ENCODE measurements around the gene SH3PXD2A. TPM values are rescaled to one million over a fixed set of nuclear protein-coding genes. Genes with fewer than 3 reads are reported as not detected.
"Not testable (repeated sequence)": the region's sequence is repeated elsewhere in the genome, so short reads cannot be mapped to it uniquely, and the experiment has no call there.

The SH3PXD2A gene
- total and polyA plus RNA-seq, 5 donors from 2014 or later = 0.24 to 15.4 (median 0.47) TPM

DNA sequence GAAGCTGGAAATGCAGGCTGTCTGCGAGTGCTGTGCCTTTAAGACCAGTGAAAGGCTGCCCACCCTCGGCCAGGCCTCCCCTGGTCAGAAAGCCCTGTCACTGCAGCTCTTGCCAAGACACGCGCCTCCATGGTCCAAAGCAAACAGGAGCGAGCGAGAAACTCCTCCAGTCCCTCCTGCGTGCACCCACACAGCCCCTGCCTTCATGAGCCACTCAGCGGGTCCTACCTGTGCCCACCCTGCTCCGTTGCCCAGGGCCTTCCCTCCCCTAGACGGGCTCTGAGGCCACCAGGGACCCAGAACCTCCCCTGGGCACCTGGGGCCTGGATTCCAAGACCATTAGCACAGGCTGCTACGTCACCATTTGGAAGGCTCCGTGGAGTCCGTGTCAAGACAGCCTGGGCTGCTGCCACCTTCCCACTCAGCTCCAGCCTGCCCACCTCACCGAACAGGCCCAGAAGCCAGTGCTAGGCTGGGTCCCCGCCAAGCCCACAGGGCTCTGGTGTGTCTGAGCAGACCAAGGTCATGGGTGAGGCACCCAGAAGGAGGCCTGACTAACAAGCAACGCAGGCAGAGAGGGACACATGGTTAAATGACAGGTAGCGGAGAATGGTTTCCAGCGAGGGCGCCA is 217.3 kb downstream of the SH3PXD2A start:
- Histone ChIP-seq H3K27ac (ENCODE audit: insufficient read depth, low read length, poor library complexity, severe bottlenecking) (no peak overlapping the region), H3K9me3 (ENCODE audit: control insufficient read depth in 2 of 2, low read length in 2 of 2) (no peaks in the 10 kb centered on the region), H3K4me1 (ENCODE audit: control insufficient read depth, insufficient read depth, low read length, poor library complexity, severe bottlenecking) (no peaks in the 10 kb centered on the region), H3K4me3 (ENCODE audit: low read depth, low read length) (no peak overlapping the region), H3K27me3 (ENCODE audit: control insufficient read depth, insufficient read depth, low read length) (no peaks in the 10 kb centered on the region), H3K36me3 (ENCODE audit: control insufficient read depth, insufficient read depth, low read length) (no peaks in the 10 kb centered on the region)
- H3K4me3 Mint-ChIP-seq = no peak overlapping the region
- DNase-seq (no peak), ATAC-seq (ENCODE audit: low read depth in 2 of 2) (no peak)
- no peaks in the 10 kb centered on the region for H3K27me3 Mint-ChIP-seq
- H3K27ac Mint-ChIP-seq = no peak overlapping the region
- peaks cover 0 to 7% (median 2%) of the 10 kb centered on the region in 4 donors for H3K4me1 Mint-ChIP-seq
- H3K9me3 Mint-ChIP-seq = no peaks in the 10 kb centered on the region
- H3K36me3 Mint-ChIP-seq = no peaks in the 10 kb centered on the region

GRCh38 chr10:103637011-103637410 is 218.4 kb downstream of the SH3PXD2A start:
- peak overlapping the region in 1 of 3 donors; percentile 59 for H3K27ac Mint-ChIP-seq

DNA sequence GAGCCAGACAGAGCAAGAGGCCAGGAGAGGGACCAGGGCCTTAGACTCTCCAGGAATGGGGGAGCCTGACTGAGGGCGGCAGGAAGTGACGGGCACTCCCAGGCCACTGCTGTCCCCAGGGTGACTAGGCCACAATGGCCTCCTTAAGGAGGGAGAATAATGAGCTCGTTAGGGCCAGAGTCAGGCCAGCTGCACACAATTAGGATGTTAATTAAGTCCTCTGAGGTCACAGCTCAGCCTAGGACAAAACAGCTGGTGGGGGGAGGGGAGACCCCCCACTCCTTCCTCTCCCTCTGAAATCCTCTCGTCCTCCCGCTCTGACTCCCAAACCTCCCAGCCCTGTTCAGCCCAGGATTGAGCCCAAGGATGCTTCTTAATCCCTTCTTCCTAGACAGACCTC is 218.9 kb downstream of the SH3PXD2A start:
- Mint-ChIP-seq H3K9me3 (no peaks in the 10 kb centered on the region), H3K4me3 (no peak overlapping the region), H3K27ac (peak overlapping the region in 1 of 3 donors; percentile 59), H3K36me3 (no peaks in the 10 kb centered on the region), H3K27me3 (no peaks in the 10 kb centered on the region), H3K4me1 (peaks cover 0 to 7% (median 2%) of the 10 kb centered on the region in 4 donors)
- H3K27me3 ChIP-seq (ENCODE audit: control insufficient read depth, insufficient read depth, low read length) = no peaks in the 10 kb centered on the region
- ATAC-seq (ENCODE audit: low read depth in 2 of 2) (no peak), DNase-seq (no peak)
- H3K36me3 ChIP-seq (ENCODE audit: control insufficient read depth, insufficient read depth, low read length) = peaks cover under 1% of the 10 kb centered on the region
- H3K27ac ChIP-seq (ENCODE audit: insufficient read depth, low read length, poor library complexity, severe bottlenecking) = no peak overlapping the region
- no peaks in the 10 kb centered on the region for H3K9me3 ChIP-seq (ENCODE audit: control insufficient read depth in 2 of 2, low read length in 2 of 2)
- no peaks in the 10 kb centered on the region for H3K4me1 ChIP-seq (ENCODE audit: control insufficient read depth, insufficient read depth, low read length, poor library complexity, severe bottlenecking)
- H3K4me3 ChIP-seq (ENCODE audit: low read depth, low read length) = no peak overlapping the region

More at GRCh38 chr10:103637011-103637410, 218.4 kb downstream of the SH3PXD2A start:
- no peak overlapping the region for H3K4me3 Mint-ChIP-seq
- Histone ChIP-seq H3K27me3 (ENCODE audit: control insufficient read depth, insufficient read depth, low read length) (no peaks in the 10 kb centered on the region), H3K4me3 (ENCODE audit: low read depth, low read length) (no peak overlapping the region), H3K4me1 (ENCODE audit: control insufficient read depth, insufficient read depth, low read length, poor library complexity, severe bottlenecking) (no peaks in the 10 kb centered on the region), H3K9me3 (ENCODE audit: control insufficient read depth in 2 of 2, low read length in 2 of 2) (no peaks in the 10 kb centered on the region), H3K36me3 (ENCODE audit: control insufficient read depth, insufficient read depth, low read length) (no peaks in the 10 kb centered on the region), H3K27ac (ENCODE audit: insufficient read depth, low read length, poor library complexity, severe bottlenecking) (no peak overlapping the region)
- no peak for ATAC-seq (ENCODE audit: low read depth in 2 of 2)
- H3K9me3 Mint-ChIP-seq = no peaks in the 10 kb centered on the region
- no peaks in the 10 kb centered on the region for H3K27me3 Mint-ChIP-seq
- H3K36me3 Mint-ChIP-seq = no peaks in the 10 kb centered on the region
- H3K4me1 Mint-ChIP-seq = peaks cover 0 to 7% (median 2%) of the 10 kb centered on the region in 4 donors
- DNase-seq = no peak

DNA sequence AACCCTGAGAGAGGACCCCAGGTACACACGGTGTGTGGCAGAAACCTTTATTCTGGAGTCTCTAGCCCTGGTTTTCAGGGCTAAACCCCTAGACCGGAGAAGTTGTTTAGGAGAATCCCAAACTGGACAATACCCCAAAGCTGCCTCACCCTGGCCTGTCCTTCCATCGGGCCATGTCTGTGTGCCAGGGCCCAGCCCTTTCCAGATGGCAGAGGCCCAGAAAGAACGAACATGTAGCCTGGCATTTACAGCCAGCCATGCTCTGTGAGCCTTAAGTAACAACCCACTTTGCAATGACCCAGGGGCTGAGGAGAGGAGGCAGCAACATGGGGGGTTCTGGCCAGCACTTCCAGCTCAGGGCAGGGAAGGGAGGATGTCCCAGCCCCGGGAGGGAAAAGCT is 219.8 kb downstream of the SH3PXD2A start:
- Mint-ChIP-seq H3K4me1 (peaks cover 0 to 7% (median 3%) of the 10 kb centered on the region in 4 donors), H3K9me3 (no peaks in the 10 kb centered on the region)

DNA sequence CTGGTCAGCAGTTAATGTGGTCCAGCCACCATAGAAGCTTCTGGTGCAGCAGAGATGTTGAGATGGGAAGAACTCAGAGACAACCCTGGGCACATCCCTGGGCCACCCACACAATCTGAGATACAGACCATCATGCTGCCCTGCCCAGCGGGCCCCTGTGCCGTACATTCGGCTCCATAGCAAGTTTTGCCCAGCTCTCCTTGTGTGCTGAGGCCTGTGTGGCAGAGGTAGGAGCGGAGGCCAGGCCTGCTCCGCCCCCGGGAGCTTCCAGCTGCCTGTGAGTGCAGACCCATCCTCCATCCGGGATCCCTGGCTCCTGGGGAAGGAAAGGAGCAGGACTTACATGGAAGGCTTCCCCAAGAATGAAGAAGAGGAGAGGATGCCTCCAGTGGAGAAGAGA is 221.5 kb downstream of the SH3PXD2A start:
- Histone ChIP-seq H3K9me3 (ENCODE audit: control insufficient read depth in 2 of 2, low read length in 2 of 2) (no peaks in the 10 kb centered on the region), H3K27me3 (ENCODE audit: control insufficient read depth, insufficient read depth, low read length) (no peaks in the 10 kb centered on the region), H3K27ac (ENCODE audit: insufficient read depth, low read length, poor library complexity, severe bottlenecking) (no peak overlapping the region), H3K4me1 (ENCODE audit: control insufficient read depth, insufficient read depth, low read length, poor library complexity, severe bottlenecking) (no peaks in the 10 kb centered on the region), H3K36me3 (ENCODE audit: control insufficient read depth, insufficient read depth, low read length) (peaks cover 3% of the 10 kb centered on the region), H3K4me3 (ENCODE audit: low read depth, low read length) (no peak overlapping the region)
- H3K36me3 Mint-ChIP-seq = no peaks in the 10 kb centered on the region
- peaks cover 0 to 7% (median 2%) of the 10 kb centered on the region in 4 donors for H3K4me1 Mint-ChIP-seq
- H3K4me3 Mint-ChIP-seq = no peak overlapping the region
- H3K27ac Mint-ChIP-seq = no peak overlapping the region
- no peaks in the 10 kb centered on the region for H3K27me3 Mint-ChIP-seq
- H3K9me3 Mint-ChIP-seq = no peaks in the 10 kb centered on the region
- DNase-seq (no peak), ATAC-seq (ENCODE audit: low read depth in 2 of 2) (no peak)

More for the DNA sequence above, 219.8 kb downstream of the SH3PXD2A start:
- no peaks in the 10 kb centered on the region for H3K9me3 ChIP-seq (ENCODE audit: control insufficient read depth in 2 of 2, low read length in 2 of 2)
- H3K27me3 ChIP-seq (ENCODE audit: control insufficient read depth, insufficient read depth, low read length) = no peaks in the 10 kb centered on the region
- Mint-ChIP-seq H3K36me3 (no peaks in the 10 kb centered on the region), H3K27me3 (no peaks in the 10 kb centered on the region), H3K4me3 (no peak overlapping the region), H3K27ac (peak overlapping the region in 1 of 3 donors; percentile 42)
- DNase-seq (no peak), ATAC-seq (ENCODE audit: low read depth in 2 of 2) (no peak)
- H3K36me3 ChIP-seq (ENCODE audit: control insufficient read depth, insufficient read depth, low read length) = peaks cover 3% of the 10 kb centered on the region
- H3K4me3 ChIP-seq (ENCODE audit: low read depth, low read length) = no peak overlapping the region
- H3K27ac ChIP-seq (ENCODE audit: insufficient read depth, low read length, poor library complexity, severe bottlenecking) = no peak overlapping the region
- no peaks in the 10 kb centered on the region for H3K4me1 ChIP-seq (ENCODE audit: control insufficient read depth, insufficient read depth, low read length, poor library complexity, severe bottlenecking)

- H3K9me3 ChIP-seq (ENCODE audit: control insufficient read depth in 2 of 2, low read length in 2 of 2); H3K27me3 Mint-ChIP-seq; H3K4me1 ChIP-seq (ENCODE audit: control insufficient read depth, insufficient read depth, low read length, poor library complexity, severe bottlenecking); H3K9me3 Mint-ChIP-seq; H3K4me3 ChIP-seq (ENCODE audit: low read depth, low read length); H3K27me3 ChIP-seq (ENCODE audit: control insufficient read depth, insufficient read depth, low read length); ATAC-seq (ENCODE audit: low read depth in 2 of 2); H3K27ac Mint-ChIP-seq; H3K4me1 Mint-ChIP-seq; H3K27ac ChIP-seq (ENCODE audit: insufficient read depth, low read length, poor library complexity, severe bottlenecking); H3K36me3 ChIP-seq (ENCODE audit: control insufficient read depth, insufficient read depth, low read length); DNase-seq; H3K4me3 Mint-ChIP-seq; H3K36me3 Mint-ChIP-seq: not testable (repeated sequence)
These were observed 222.5 kb downstream of the SH3PXD2A start for GRCh38 chr10:103632871-103633270.

GRCh38 chr10:103632247-103632642 is 223.1 kb downstream of the SH3PXD2A start:
- Histone ChIP-seq H3K27me3 (ENCODE audit: control insufficient read depth, insufficient read depth, low read length) (no peaks in the 10 kb centered on the region), H3K4me3 (ENCODE audit: low read depth, low read length) (no peak overlapping the region), H3K9me3 (ENCODE audit: control insufficient read depth in 2 of 2, low read length in 2 of 2) (no peaks in the 10 kb centered on the region), H3K27ac (ENCODE audit: insufficient read depth, low read length, poor library complexity, severe bottlenecking) (no peak overlapping the region), H3K36me3 (ENCODE audit: control insufficient read depth, insufficient read depth, low read length) (peaks cover 3% of the 10 kb centered on the region), H3K4me1 (ENCODE audit: control insufficient read depth, insufficient read depth, low read length, poor library complexity, severe bottlenecking) (no peaks in the 10 kb centered on the region)
- no peak for DNase-seq
- no peaks in the 10 kb centered on the region for H3K27me3 Mint-ChIP-seq
- H3K27ac Mint-ChIP-seq = no peak overlapping the region
- ATAC-seq (ENCODE audit: low read depth in 2 of 2) = no peak
- no peaks in the 10 kb centered on the region for H3K9me3 Mint-ChIP-seq
- no peak overlapping the region for H3K4me3 Mint-ChIP-seq
- peaks cover 0 to 7% (median 1%) of the 10 kb centered on the region in 4 donors for H3K4me1 Mint-ChIP-seq
- peaks cover 6% of the 10 kb centered on the region for H3K36me3 Mint-ChIP-seq

GRCh38 chr10:103630156-103630555 is 225.2 kb downstream of the SH3PXD2A start:
- no peak overlapping the region for H3K27ac Mint-ChIP-seq
- no peak for DNase-seq
- H3K36me3 ChIP-seq (ENCODE audit: control insufficient read depth, insufficient read depth, low read length) = peaks cover 12% of the 10 kb centered on the region
- no peaks in the 10 kb centered on the region for H3K9me3 ChIP-seq (ENCODE audit: control insufficient read depth in 2 of 2, low read length in 2 of 2)
- H3K4me1 ChIP-seq (ENCODE audit: control insufficient read depth, insufficient read depth, low read length, poor library complexity, severe bottlenecking) = no peaks in the 10 kb centered on the region
- H3K27me3 Mint-ChIP-seq = no peaks in the 10 kb centered on the region
- H3K9me3 Mint-ChIP-seq = no peaks in the 10 kb centered on the region
- H3K4me3 Mint-ChIP-seq = no peak overlapping the region
- H3K36me3 Mint-ChIP-seq = peaks cover 9% of the 10 kb centered on the region
- no peak overlapping the region for H3K27ac ChIP-seq (ENCODE audit: insufficient read depth, low read length, poor library complexity, severe bottlenecking)
- no peak overlapping the region for H3K4me3 ChIP-seq (ENCODE audit: low read depth, low read length)
- no peaks in the 10 kb centered on the region for H3K27me3 ChIP-seq (ENCODE audit: control insufficient read depth, insufficient read depth, low read length)
- H3K4me1 Mint-ChIP-seq = peaks cover 0 to 7% (median 1%) of the 10 kb centered on the region in 4 donors
- no peak for ATAC-seq (ENCODE audit: low read depth in 2 of 2)
